Keratinocyte (primary cell): ENCODE data around the gene CD160. TPM values are rescaled to one million over a fixed set of nuclear protein-coding genes. Genes with fewer than 3 reads are reported as not detected.

Experiments used
- DNase-seq: peaks from one replicate; pipeline ENCODE4 v3.0.0-alpha.2; 2011; ENCODE audit warnings: low read depth, missing footprints, low spot score
- FAIRE-seq: peaks from 2 replicates; lab custom pipeline; 2011; peaks lifted over from hg19 to GRCh38; lab: Jason Lieb, UNC
- H2AFZ ChIP-seq: 2 replicates; pipeline ENCODE4 v1.6.0; 2012; ENCODE audit warnings: low read length, control low read depth, inconsistent platforms; ENCODE audit not compliant: control insufficient read depth
- H3K27ac ChIP-seq: 2 replicates; pipeline ENCODE4 v1.5.1; 2011; ENCODE audit warnings: low read length; ENCODE audit not compliant: control insufficient read depth, insufficient read depth
- H3K27me3 ChIP-seq: 3 replicates; pipeline ENCODE4 v1.6.0; 2011; ENCODE audit warnings: low read length; ENCODE audit not compliant: control insufficient read depth, insufficient read depth; ENCODE audit errors: extremely low read depth
- H3K36me3 ChIP-seq, 2 experiments: 2 replicates in 1 of 2; 3 replicates in 1 of 2; pipeline ENCODE4 v1.5.1; 2011; ENCODE audit warnings: low read length in 2 of 2, mild to moderate bottlenecking in 1 of 2; ENCODE audit not compliant: control insufficient read depth in 2 of 2, insufficient read depth in 2 of 2; ENCODE audit errors: extremely low read depth in 1 of 2
- H3K4me1 ChIP-seq: 3 replicates; pipeline ENCODE4 v1.5.1; 2011; ENCODE audit warnings: low read length; ENCODE audit not compliant: control insufficient read depth, insufficient read depth; ENCODE audit errors: extremely low read depth
- H3K4me2 ChIP-seq: 3 replicates; pipeline ENCODE4 v1.6.0; 2011; ENCODE audit warnings: low read depth, low read length; ENCODE audit not compliant: control insufficient read depth, insufficient read depth; ENCODE audit errors: extremely low read depth
- H3K4me3 ChIP-seq, 3 experiments: fragments of 200-600 bp in 1 of 3; sonication (generic) in 1 of 3; 2 replicates in 2 of 3; 3 replicates in 1 of 3; pipeline ENCODE4 v1.5.1; 2011 to 2016; ENCODE audit warnings: low read length in 3 of 3, mild to moderate bottlenecking in 3 of 3, control low read depth in 2 of 3, inconsistent platforms in 1 of 3, low read depth in 1 of 3, mixed read lengths in 1 of 3, mixed run types in 1 of 3, moderate library complexity in 1 of 3; ENCODE audit not compliant: control insufficient read depth in 2 of 3, insufficient read depth in 2 of 3; ENCODE audit errors: extremely low read depth in 1 of 3
- H3K79me2 ChIP-seq: 2 replicates; pipeline ENCODE4 v1.6.0; 2012; ENCODE audit warnings: low read length; ENCODE audit not compliant: control insufficient read depth, insufficient read depth
- H3K9ac ChIP-seq: 3 replicates; pipeline ENCODE4 v1.6.0; 2011; ENCODE audit warnings: low read length; ENCODE audit not compliant: control insufficient read depth, insufficient read depth; ENCODE audit errors: extremely low read depth
- H3K9me1 ChIP-seq: 3 replicates; pipeline ENCODE4 v1.6.0; 2011; ENCODE audit warnings: low read length; ENCODE audit not compliant: control insufficient read depth, insufficient read depth; ENCODE audit errors: extremely low read depth
- H3K9me3 ChIP-seq: 2 replicates; pipeline ENCODE4 v1.5.1; 2012; ENCODE audit warnings: low read depth, low read length; ENCODE audit not compliant: control insufficient read depth
- H4K20me1 ChIP-seq: 3 replicates; pipeline ENCODE4 v1.6.0; 2011; ENCODE audit warnings: low read length; ENCODE audit not compliant: control insufficient read depth, insufficient read depth; ENCODE audit errors: extremely low read depth
- CTCF ChIP-seq, 3 experiments: IDR thresholded peaks in 1 of 3; conservative IDR thresholded peaks in 1 of 3; optimal IDR thresholded peaks in 1 of 3; 2 replicates in 2 of 3; 3 replicates in 1 of 3; pipeline versions ENCODE3 to v1.5.1; 2011; ENCODE audit warnings: low read length in 3 of 3, mild to moderate bottlenecking in 3 of 3, moderate library complexity in 2 of 3, control low read depth in 1 of 3, inconsistent platforms in 1 of 3; ENCODE audit not compliant: insufficient read depth in 2 of 3; ENCODE audit errors: extremely low read depth in 1 of 3
- EZH2 ChIP-seq: IDR thresholded peaks from one replicate; pipeline ENCODE4 v1.6.1; 2012; ENCODE audit warnings: inconsistent platforms, mild to moderate bottlenecking, low read length, moderate library complexity
- dilution Hi-C: fragments of 300-500 bp; cut with MboI; formaldehyde crosslinking; loops from one replicate; pipeline ENCODE4 v1.7.0; 2020; ENCODE audit warnings: low sequenced_read_pairs; ENCODE audit not compliant: extremely low pct_ligation_motif_present
- polyA plus RNA-seq, 5 experiments: library from polyadenylated mRNA; depleted of rRNA in 3 of 5; stranded (reverse) in 3 of 5; stranded (forward) in 1 of 5; unstranded in 1 of 5; fragments of >200 nt; gene quantifications; 1 replicate in 1 of 5; 2 replicates in 3 of 5; 3 replicates in 1 of 5; pipeline versions ENCODE4 v1.2.1 to v1.2.3, GENCODE V29; 2011 to 2012; ENCODE audit warnings: missing spikeins in 2 of 5, low read depth in 1 of 5, low replicate concordance in 1 of 5

Gene CD160
- polyA plus RNA-seq, 1 donor (not counting 4 experiments of a cell fraction or from before 2014, with no cell fraction given): not detected

GRCh38 chr1:145692785-145693443 lies 26.4 kb upstream of the CD160 start:
- Histone ChIP-seq H4K20me1 (no peaks in the 10 kb centered on the region), H3K9me1 (no peaks in the 10 kb centered on the region), H3K9me3 (no peaks in the 10 kb centered on the region), H3K79me2 (no peaks in the 10 kb centered on the region), H3K27me3 (no peaks in the 10 kb centered on the region), H3K27ac (no peak overlapping the region), H3K4me3 (no peak overlapping the region), H3K9ac (no peak overlapping the region), H2AFZ (no peak overlapping the region), H3K4me2 (no peak overlapping the region), H3K36me3 (no peaks in the 10 kb centered on the region), H3K4me1 (peaks cover 23% of the 10 kb centered on the region)
- TF ChIP-seq EZH2: no peak
- TF ChIP-seq CTCF (optimal IDR thresholded peaks at IDR 0.05 in 1 of 3, IDR thresholded peaks at IDR 0.05 in 1 of 3, conservative IDR thresholded peaks at IDR 0.05 in 1 of 3; ENCODE audit: extremely low read depth in 1 of 3, insufficient read depth in 2 of 3, low read length in 3 of 3): no peak
- FAIRE-seq: no peak
- dilution Hi-C loops: no loop called here
- DNase-seq: no peak

- Histone ChIP-seq H3K4me3 (no peak overlapping the region), H3K9ac (no peak overlapping the region), H3K36me3 (no peaks in the 10 kb centered on the region), H3K4me2 (no peak overlapping the region), H3K4me1 (peaks cover 5% of the 10 kb centered on the region), H3K79me2 (no peaks in the 10 kb centered on the region), H3K27me3 (no peaks in the 10 kb centered on the region), H3K9me1 (no peaks in the 10 kb centered on the region), H3K9me3 (no peaks in the 10 kb centered on the region), H2AFZ (no peak overlapping the region), H3K27ac (no peak overlapping the region), H4K20me1 (no peaks in the 10 kb centered on the region)
- DNase-seq (no peak), FAIRE-seq (no peak)
- no peak for TF ChIP-seq EZH2
- no peak for TF ChIP-seq CTCF (optimal IDR thresholded peaks at IDR 0.05 in 1 of 3, IDR thresholded peaks at IDR 0.05 in 1 of 3, conservative IDR thresholded peaks at IDR 0.05 in 1 of 3; ENCODE audit: extremely low read depth in 1 of 3, insufficient read depth in 2 of 3, low read length in 3 of 3)
- dilution Hi-C loops: no loop called here
Measured at GRCh38 chr1:145695821-145696629, 23.3 kb upstream of the CD160 start.
